NB4 (cell line): ENCODE data around the gene CLSTN1.

Experiments
- DNase-seq: peaks from one replicate; pipeline ENCODE4 v3.0.0; 2010; ENCODE audit warnings: low read depth
- H3K4me3 ChIP-seq: one replicate; pipeline ENCODE4 v1.5.1; 2011; ENCODE audit warnings: mild to moderate bottlenecking, low read depth, low read length, moderate library complexity
- MYC ChIP-seq: IDR thresholded peaks from 2 replicates; pipeline ENCODE4 v1.6.1; 2011; ENCODE audit warnings: low read depth, low read length
- POLR2A ChIP-seq: IDR thresholded peaks from 2 replicates; pipeline ENCODE4 v1.6.1; 2011; ENCODE audit warnings: mild to moderate bottlenecking; ENCODE audit not compliant: insufficient read length; ENCODE audit errors: extremely low read depth
- TF ChIP-seq, protein P1 (sequence below): IDR thresholded peaks from 2 replicates; pipeline ENCODE4 v1.6.1; 2011; ENCODE audit warnings: low read depth, low read length
- TF ChIP-seq, protein P2 (sequence below): IDR thresholded peaks from one replicate; pipeline ENCODE4 v1.5.1; 2012; ENCODE audit warnings: low read depth, low read length

CLSTN1 gene

GRCh38 chr1:9816199-9816598 lies 7.6 kb downstream of the CLSTN1 start:
- H3K4me3 ChIP-seq, result no peak overlapping the region
- DNase-seq, result no peak
- TF ChIP-seq POLR2A (no peak), MYC (no peak)
- TF ChIP-seq, protein P1, sequence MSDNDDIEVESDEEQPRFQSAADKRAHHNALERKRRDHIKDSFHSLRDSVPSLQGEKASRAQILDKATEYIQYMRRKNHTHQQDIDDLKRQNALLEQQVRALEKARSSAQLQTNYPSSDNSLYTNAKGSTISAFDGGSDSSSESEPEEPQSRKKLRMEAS, result no peak
- TF ChIP-seq, protein P2, sequence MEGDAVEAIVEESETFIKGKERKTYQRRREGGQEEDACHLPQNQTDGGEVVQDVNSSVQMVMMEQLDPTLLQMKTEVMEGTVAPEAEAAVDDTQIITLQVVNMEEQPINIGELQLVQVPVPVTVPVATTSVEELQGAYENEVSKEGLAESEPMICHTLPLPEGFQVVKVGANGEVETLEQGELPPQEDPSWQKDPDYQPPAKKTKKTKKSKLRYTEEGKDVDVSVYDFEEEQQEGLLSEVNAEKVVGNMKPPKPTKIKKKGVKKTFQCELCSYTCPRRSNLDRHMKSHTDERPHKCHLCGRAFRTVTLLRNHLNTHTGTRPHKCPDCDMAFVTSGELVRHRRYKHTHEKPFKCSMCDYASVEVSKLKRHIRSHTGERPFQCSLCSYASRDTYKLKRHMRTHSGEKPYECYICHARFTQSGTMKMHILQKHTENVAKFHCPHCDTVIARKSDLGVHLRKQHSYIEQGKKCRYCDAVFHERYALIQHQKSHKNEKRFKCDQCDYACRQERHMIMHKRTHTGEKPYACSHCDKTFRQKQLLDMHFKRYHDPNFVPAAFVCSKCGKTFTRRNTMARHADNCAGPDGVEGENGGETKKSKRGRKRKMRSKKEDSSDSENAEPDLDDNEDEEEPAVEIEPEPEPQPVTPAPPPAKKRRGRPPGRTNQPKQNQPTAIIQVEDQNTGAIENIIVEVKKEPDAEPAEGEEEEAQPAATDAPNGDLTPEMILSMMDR, result no peak

DNA sequence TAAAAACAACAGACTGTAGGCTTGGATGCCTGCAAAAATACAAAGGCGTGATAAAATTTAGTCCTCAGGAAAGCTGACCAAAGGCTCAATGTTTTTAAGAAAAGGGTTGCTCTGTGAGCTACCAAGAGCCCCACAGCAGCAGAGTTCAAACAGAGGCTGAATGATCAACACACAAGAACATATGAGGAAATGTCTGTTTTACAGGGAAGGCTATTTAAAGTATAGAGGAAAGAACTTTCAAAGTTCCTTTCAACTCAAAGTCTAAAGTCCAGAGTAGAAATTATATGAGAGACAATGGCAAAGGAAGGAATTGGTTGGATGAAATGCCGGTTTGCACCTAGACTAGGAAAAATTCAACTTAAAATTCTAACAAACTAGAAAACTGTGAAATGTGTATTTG lies 8.6 kb downstream of the CLSTN1 start:
- no peak for DNase-seq
- H3K4me3 ChIP-seq, result no peak overlapping the region
- TF ChIP-seq MYC (no peak), POLR2A (no peak)
- TF ChIP-seq, protein P2, result no peak
- TF ChIP-seq, protein P1, result no peak

DNA sequence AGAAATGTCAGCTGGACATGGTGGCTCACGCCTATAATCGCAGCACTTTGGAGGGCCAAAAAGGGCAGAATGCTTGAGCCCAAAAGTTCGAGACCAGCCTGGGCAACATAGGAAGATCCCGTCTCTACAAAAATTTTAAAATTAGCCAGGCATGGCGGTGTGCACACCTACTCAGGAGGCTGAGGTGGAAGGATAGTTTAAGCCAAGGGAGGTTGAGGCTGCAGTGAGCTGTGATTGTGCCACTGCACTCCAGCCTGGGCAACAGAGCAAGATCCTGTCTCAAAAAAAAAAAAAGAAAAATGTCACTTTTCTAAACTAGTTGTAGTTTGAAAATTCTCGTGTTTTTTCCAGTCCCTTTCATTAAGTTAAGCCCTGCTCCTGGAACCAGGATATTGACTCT lies 9.1 kb downstream of the CLSTN1 start:
- TF ChIP-seq, protein P1, result no peak
- TF ChIP-seq, protein P2, result no peak
- TF ChIP-seq MYC, result no peak
- DNase-seq, result no peak
- H3K4me3 ChIP-seq, result no peak overlapping the region

DNA sequence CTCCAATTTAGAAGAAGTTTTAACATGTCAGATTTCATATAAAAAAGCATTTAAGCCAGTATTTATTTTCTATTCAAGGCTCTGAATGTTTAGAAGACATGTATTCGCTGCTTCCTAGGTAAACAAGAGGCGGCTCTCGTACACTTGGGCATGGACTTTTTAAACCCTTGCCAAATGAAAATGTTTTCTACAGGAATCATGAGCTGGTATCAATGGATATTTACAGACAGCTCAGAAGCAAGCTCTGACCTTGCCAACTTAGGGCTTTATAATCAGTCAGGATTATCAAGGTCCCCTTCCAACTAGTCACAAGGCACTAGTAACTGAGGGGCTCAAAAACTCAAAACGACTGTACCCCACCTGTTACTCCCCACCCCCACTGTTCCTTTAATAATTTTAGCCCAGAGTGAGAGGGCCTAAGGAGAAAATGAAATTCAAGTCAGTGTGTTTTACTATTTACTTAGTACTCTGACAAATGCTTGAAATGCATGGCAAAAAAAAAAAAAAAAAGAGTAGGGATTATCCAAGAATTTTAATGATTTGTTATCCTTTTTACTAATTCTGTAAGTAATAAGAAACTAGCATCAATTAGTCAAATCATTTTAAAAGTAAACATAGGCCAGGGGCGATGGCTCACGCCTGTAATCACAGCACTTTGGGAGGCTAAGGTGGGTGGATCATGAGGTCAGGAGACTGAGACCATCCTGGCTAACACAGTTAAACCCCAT lies 12.4 kb downstream of the CLSTN1 start:
- TF ChIP-seq, protein P1, result no peak
- TF ChIP-seq POLR2A (no peak), MYC (no peak)
- TF ChIP-seq, protein P2, result no peak
- H3K4me3 ChIP-seq, result no peak overlapping the region
- no peak for DNase-seq

DNA sequence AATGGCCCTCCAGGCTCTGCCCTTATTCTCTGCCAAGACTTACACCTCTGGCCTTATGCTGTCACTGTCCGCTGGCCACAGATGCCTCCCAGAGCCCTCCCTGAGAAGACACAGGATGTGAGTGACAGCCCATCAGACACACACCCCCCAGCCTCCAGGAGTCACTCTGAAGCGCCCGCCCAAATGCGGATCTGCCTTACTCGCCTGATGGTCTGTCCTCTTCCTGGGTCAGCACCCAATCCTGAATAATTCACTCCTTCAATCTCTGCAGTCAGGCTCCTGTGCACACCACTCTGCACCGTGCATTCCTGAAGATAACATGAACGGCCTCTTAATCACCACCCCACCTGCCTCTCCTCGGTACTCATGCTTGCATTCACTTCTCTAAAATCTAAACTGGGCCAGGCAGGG lies 14.7 kb downstream of the CLSTN1 start:
- TF ChIP-seq POLR2A (no peak), MYC (no peak)
- TF ChIP-seq, protein P2, result no peak
- TF ChIP-seq, protein P1, result no peak
- no peak for DNase-seq
- no peak overlapping the region for H3K4me3 ChIP-seq
